Measurements from ENCODE around the gene RAB30.
"Not testable (repeated sequence)": the region's sequence is repeated elsewhere in the genome, so short reads cannot be mapped to it uniquely, and the experiment has no call there.

The RAB30 gene

GRCh38 chr11:82981852-82982251, 89.8 kb downstream of the RAB30 start:
- Histone ChIP-seq H3K4me1 (ENCODE audit: control insufficient read depth, insufficient read depth, low read length, unreplicated experiment) (peaks cover 40% of the 10 kb centered on the region), H3K27me3 (ENCODE audit: insufficient read depth, low read length) (no peaks in the 10 kb centered on the region), H3K4me3 (ENCODE audit: low read depth, low read length) (no peak overlapping the region), H3K36me3 (ENCODE audit: insufficient read depth, low read length) (peaks cover 9% of the 10 kb centered on the region; the same call in 1 of the 2 replicates), H3K79me2 (ENCODE audit: control insufficient read depth, insufficient read depth, low read length, unreplicated experiment) (no peaks in the 10 kb centered on the region), H3K27ac (ENCODE audit: low read depth, low read length) (no peak overlapping the region), H2AFZ (ENCODE audit: low read length, unreplicated experiment) (no peak overlapping the region)

- Histone ChIP-seq H3K79me2 (ENCODE audit: control insufficient read depth, insufficient read depth, low read length, unreplicated experiment) (no peaks in the 10 kb centered on the region), H3K27me3 (ENCODE audit: insufficient read depth, low read length) (no peaks in the 10 kb centered on the region), H3K36me3 (ENCODE audit: insufficient read depth, low read length) (peaks cover 9% of the 10 kb centered on the region; the same call in 1 of the 2 replicates), H3K4me1 (ENCODE audit: control insufficient read depth, insufficient read depth, low read length, unreplicated experiment) (peaks cover 40% of the 10 kb centered on the region), H3K4me3 (ENCODE audit: low read depth, low read length) (no peak overlapping the region), H2AFZ (ENCODE audit: low read length, unreplicated experiment) (no peak overlapping the region), H3K27ac (ENCODE audit: low read depth, low read length) (peak overlapping the region; percentile 63)
Observed at GRCh38 chr11:82980947-82981346, 90.8 kb downstream of the RAB30 start.

GRCh38 chr11:82980292-82980691, 91.4 kb downstream of the RAB30 start:
- Histone ChIP-seq H3K4me1 (ENCODE audit: control insufficient read depth, insufficient read depth, low read length, unreplicated experiment) (peaks cover 42% of the 10 kb centered on the region), H3K27ac (ENCODE audit: low read depth, low read length) (peak overlapping the region; percentile 63), H3K36me3 (ENCODE audit: insufficient read depth, low read length) (peaks cover 9% of the 10 kb centered on the region; the same call in 1 of the 2 replicates), H2AFZ (ENCODE audit: low read length, unreplicated experiment) (no peak overlapping the region), H3K4me3 (ENCODE audit: low read depth, low read length) (no peak overlapping the region), H3K79me2 (ENCODE audit: control insufficient read depth, insufficient read depth, low read length, unreplicated experiment) (no peaks in the 10 kb centered on the region), H3K27me3 (ENCODE audit: insufficient read depth, low read length) (no peaks in the 10 kb centered on the region)

GRCh38 chr11:82979824-82980223, 91.9 kb downstream of the RAB30 start:
- Histone ChIP-seq H2AFZ (ENCODE audit: low read length, unreplicated experiment) (no peak overlapping the region), H3K36me3 (ENCODE audit: insufficient read depth, low read length) (peaks cover 9% of the 10 kb centered on the region; the same call in 1 of the 2 replicates)

GRCh38 chr11:82978422-82979099, 93.1 kb downstream of the RAB30 start:
- H3K27ac ChIP-seq (ENCODE audit: low read depth, low read length), result peak overlapping the region; percentile 63
- H3K36me3 ChIP-seq (ENCODE audit: insufficient read depth, low read length), result peaks cover 7% of the 10 kb centered on the region; the same call in 1 of the 2 replicates
- H3K4me1 ChIP-seq (ENCODE audit: control insufficient read depth, insufficient read depth, low read length, unreplicated experiment), result peaks cover 45% of the 10 kb centered on the region

More at GRCh38 chr11:82979824-82980223, 91.9 kb downstream of the RAB30 start:
- H3K4me3 ChIP-seq (ENCODE audit: low read depth, low read length), result no peak overlapping the region
- H3K79me2 ChIP-seq (ENCODE audit: control insufficient read depth, insufficient read depth, low read length, unreplicated experiment), result no peaks in the 10 kb centered on the region
- H3K4me1 ChIP-seq (ENCODE audit: control insufficient read depth, insufficient read depth, low read length, unreplicated experiment), result peaks cover 45% of the 10 kb centered on the region
- no peaks in the 10 kb centered on the region for H3K27me3 ChIP-seq (ENCODE audit: insufficient read depth, low read length)
- H3K27ac ChIP-seq (ENCODE audit: low read depth, low read length), result peak overlapping the region; percentile 63

GRCh38 chr11:82976786-82977185, 94.9 kb downstream of the RAB30 start:
- H3K27ac ChIP-seq (ENCODE audit: low read depth, low read length), result no peak overlapping the region

More at GRCh38 chr11:82978422-82979099, 93.1 kb downstream of the RAB30 start:
- Histone ChIP-seq H3K4me3 (ENCODE audit: low read depth, low read length) (0 out of 2 replicates have a peak overlapping the region, but pooled peaks have one; percentile 2), H3K79me2 (ENCODE audit: control insufficient read depth, insufficient read depth, low read length, unreplicated experiment) (no peaks in the 10 kb centered on the region), H2AFZ (ENCODE audit: low read length, unreplicated experiment) (peak overlapping the region; percentile 80), H3K27me3 (ENCODE audit: insufficient read depth, low read length) (no peaks in the 10 kb centered on the region)

GRCh38 chr11:82975882-82976281, 95.8 kb downstream of the RAB30 start:
- H2AFZ ChIP-seq (ENCODE audit: low read length, unreplicated experiment), result no peak overlapping the region
- H3K36me3 ChIP-seq (ENCODE audit: insufficient read depth, low read length), result no peaks in the 10 kb centered on the region
- H3K27ac ChIP-seq (ENCODE audit: low read depth, low read length), result no peak overlapping the region
- H3K4me3 ChIP-seq (ENCODE audit: low read depth, low read length), result no peak overlapping the region
- peaks cover 41% of the 10 kb centered on the region for H3K4me1 ChIP-seq (ENCODE audit: control insufficient read depth, insufficient read depth, low read length, unreplicated experiment)
- H3K79me2 ChIP-seq (ENCODE audit: control insufficient read depth, insufficient read depth, low read length, unreplicated experiment), result no peaks in the 10 kb centered on the region
- H3K27me3 ChIP-seq (ENCODE audit: insufficient read depth, low read length), result no peaks in the 10 kb centered on the region

More at GRCh38 chr11:82976786-82977185, 94.9 kb downstream of the RAB30 start:
- H3K79me2 ChIP-seq (ENCODE audit: control insufficient read depth, insufficient read depth, low read length, unreplicated experiment), result no peaks in the 10 kb centered on the region
- H3K4me3 ChIP-seq (ENCODE audit: low read depth, low read length), result no peak overlapping the region
- H2AFZ ChIP-seq (ENCODE audit: low read length, unreplicated experiment), result no peak overlapping the region
- H3K4me1 ChIP-seq (ENCODE audit: control insufficient read depth, insufficient read depth, low read length, unreplicated experiment), result peaks cover 45% of the 10 kb centered on the region
- no peaks in the 10 kb centered on the region for H3K27me3 ChIP-seq (ENCODE audit: insufficient read depth, low read length)
- peaks cover 6% of the 10 kb centered on the region; the same call in 1 of the 2 replicates for H3K36me3 ChIP-seq (ENCODE audit: insufficient read depth, low read length)

- no peak overlapping the region for H3K4me3 ChIP-seq (ENCODE audit: low read depth, low read length)
- no peak overlapping the region for H2AFZ ChIP-seq (ENCODE audit: low read length, unreplicated experiment)
- peaks cover 31% of the 10 kb centered on the region for H3K4me1 ChIP-seq (ENCODE audit: control insufficient read depth, insufficient read depth, low read length, unreplicated experiment)
- H3K27me3 ChIP-seq (ENCODE audit: insufficient read depth, low read length), result no peaks in the 10 kb centered on the region
- H3K79me2 ChIP-seq (ENCODE audit: control insufficient read depth, insufficient read depth, low read length, unreplicated experiment), result no peaks in the 10 kb centered on the region
- no peak overlapping the region for H3K27ac ChIP-seq (ENCODE audit: low read depth, low read length)
- H3K36me3 ChIP-seq (ENCODE audit: insufficient read depth, low read length), result no peaks in the 10 kb centered on the region
Observed at GRCh38 chr11:82974851-82975250, 96.8 kb downstream of the RAB30 start.

GRCh38 chr11:82974135-82974534, 97.6 kb downstream of the RAB30 start:
- Histone ChIP-seq H3K4me1 (ENCODE audit: control insufficient read depth, insufficient read depth, low read length, unreplicated experiment) (peaks cover 23% of the 10 kb centered on the region), H3K36me3 (ENCODE audit: insufficient read depth, low read length) (no peaks in the 10 kb centered on the region), H3K27ac (ENCODE audit: low read depth, low read length) (no peak overlapping the region), H3K79me2 (ENCODE audit: control insufficient read depth, insufficient read depth, low read length, unreplicated experiment) (no peaks in the 10 kb centered on the region), H2AFZ (ENCODE audit: low read length, unreplicated experiment) (no peak overlapping the region), H3K4me3 (ENCODE audit: low read depth, low read length) (no peak overlapping the region), H3K27me3 (ENCODE audit: insufficient read depth, low read length) (no peaks in the 10 kb centered on the region)

- no peaks in the 10 kb centered on the region for H3K27me3 ChIP-seq (ENCODE audit: insufficient read depth, low read length)
- H3K27ac ChIP-seq (ENCODE audit: low read depth, low read length), result no peak overlapping the region
- no peak overlapping the region for H3K4me3 ChIP-seq (ENCODE audit: low read depth, low read length)
- H3K36me3 ChIP-seq (ENCODE audit: insufficient read depth, low read length), result no peaks in the 10 kb centered on the region
- no peaks in the 10 kb centered on the region for H3K79me2 ChIP-seq (ENCODE audit: control insufficient read depth, insufficient read depth, low read length, unreplicated experiment)
- H2AFZ ChIP-seq (ENCODE audit: low read length, unreplicated experiment), result no peak overlapping the region
- H3K4me1 ChIP-seq (ENCODE audit: control insufficient read depth, insufficient read depth, low read length, unreplicated experiment), result peaks cover 5% of the 10 kb centered on the region
Observed at GRCh38 chr11:82972103-82972502, 99.6 kb downstream of the RAB30 start.

- not testable (repeated sequence) for H3K4me3 ChIP-seq (ENCODE audit: low read depth, low read length); H3K27ac ChIP-seq (ENCODE audit: low read depth, low read length); H3K4me1 ChIP-seq (ENCODE audit: control insufficient read depth, insufficient read depth, low read length, unreplicated experiment); H3K27me3 ChIP-seq (ENCODE audit: insufficient read depth, low read length); H3K79me2 ChIP-seq (ENCODE audit: control insufficient read depth, insufficient read depth, low read length, unreplicated experiment); H2AFZ ChIP-seq (ENCODE audit: low read length, unreplicated experiment); H3K36me3 ChIP-seq (ENCODE audit: insufficient read depth, low read length)
Observed at GRCh38 chr11:82971519-82971946, 100.2 kb downstream of the RAB30 start.

All from ACC112 (cell line).